ENCODE measurements around the gene MROH7. TPM values are rescaled to one million over a fixed set of nuclear protein-coding genes. Genes with fewer than 3 reads are reported as not detected.

MROH7 gene
- total and polyA plus RNA-seq, 9 of the 15 experiments (the other 6 are each of a cell fraction or from before 2014, with no cell fraction given): not detected

- no peak overlapping the region for H3K4me3 ChIP-seq
- DNase-seq (ENCODE audit: extremely low read depth in 1 of 4, low spot score in 3 of 4): no peak
- BruUV-seq (replicated peaks): no TSS peak
- H3K4me1 ChIP-seq (replicated peaks in 1 of 2; ENCODE audit: control insufficient read depth in 2 of 2, insufficient read depth in 2 of 2, low read length in 2 of 2): peaks cover 0 to 16% of the 10 kb centered on the region in 2 experiments; a peak in 3 of 5 replicates
- H4K20me1 ChIP-seq (replicated peaks; ENCODE audit: control insufficient read depth, insufficient read depth, low read length): peaks cover 3% of the 10 kb centered on the region; the same call in 1 of the 2 replicates
- H3K79me2 ChIP-seq (ENCODE audit: control insufficient read depth, insufficient read depth, low read length): no peaks in the 10 kb centered on the region
- ATAC-seq: no peak
- POLR2A ChIA-PET: interaction anchor here (0.8 to 1.5 kb wide), 2 partner anchors 8 to 16 kb away, joined by 3 to 7 read pairs; no protein-coding TSS in a partner anchor
- no peaks in the 10 kb centered on the region for H3K36me3 ChIP-seq (ENCODE audit: control insufficient read depth, insufficient read depth, low read length)
- H3K9me1 ChIP-seq (ENCODE audit: control insufficient read depth, insufficient read depth, low read length): no peaks in the 10 kb centered on the region
- 0% methylated on average over 8 of the region's 8 CpGs for WGBS (ENCODE audit: insufficient coverage, low coverage, missing lambda C conversion rate)
- H3K4me2 ChIP-seq (ENCODE audit: insufficient read depth, low read length): no peak overlapping the region
- H3K27ac ChIP-seq (ENCODE audit: extremely low read depth, low read depth, low read length): no peak overlapping the region
- H3K9ac ChIP-seq (ENCODE audit: insufficient read depth in 1 of 2, low read depth in 2 of 2, low read length in 2 of 2): no peak overlapping the region
- in situ Hi-C loops (cut with MboI): no loop called here
- no peaks in the 10 kb centered on the region for H3K9me3 ChIP-seq (replicated peaks; ENCODE audit: control insufficient read depth, insufficient read depth, low read depth, low read length)
- FAIRE-seq: no peak
- H2AFZ ChIP-seq (ENCODE audit: low read depth, low read length): no peak overlapping the region
- intact Hi-C loops (cut with micrococcal nuclease): no loop called here
- CTCF ChIA-PET (ENCODE audit: low intra/inter-chr PET ratio): no interaction called here
- TF ChIP-seq ATF7 (IDR thresholded peaks at IDR 0.05) (no peak), HIVEP1 (CRISPR knock-in tag; IDR thresholded peaks at IDR 0.05) (no peak)
- peaks cover 46 to 83% of the 10 kb centered on the region in 2 experiments for H3K27me3 ChIP-seq (ENCODE audit: control insufficient read depth in 2 of 2, insufficient read depth in 2 of 2, low read length in 2 of 2)
Observed at GRCh38 chr1:54611621-54612020, 30.0 kb upstream of the MROH7 start.

- FAIRE-seq (no peak), DNase-seq (ENCODE audit: extremely low read depth in 1 of 4, low spot score in 3 of 4) (no peak), ATAC-seq (no peak)
- Histone ChIP-seq H3K4me1 (replicated peaks in 1 of 2; ENCODE audit: control insufficient read depth in 2 of 2, insufficient read depth in 2 of 2, low read length in 2 of 2) (peaks cover 0 to 5% of the 10 kb centered on the region in 2 experiments; a peak in 2 of 5 replicates), H3K4me3 (no peak overlapping the region), H2AFZ (ENCODE audit: low read depth, low read length) (no peak overlapping the region), H3K36me3 (ENCODE audit: control insufficient read depth, insufficient read depth, low read length) (no peaks in the 10 kb centered on the region), H3K9ac (ENCODE audit: insufficient read depth in 1 of 2, low read depth in 2 of 2, low read length in 2 of 2) (no peak overlapping the region), H3K79me2 (ENCODE audit: control insufficient read depth, insufficient read depth, low read length) (no peaks in the 10 kb centered on the region), H3K27me3 (ENCODE audit: control insufficient read depth in 2 of 2, insufficient read depth in 2 of 2, low read length in 2 of 2) (peaks cover 44 to 80% of the 10 kb centered on the region in 2 experiments), H4K20me1 (replicated peaks; ENCODE audit: control insufficient read depth, insufficient read depth, low read length) (no peaks in the 10 kb centered on the region), H3K4me2 (ENCODE audit: insufficient read depth, low read length) (no peak overlapping the region), H3K27ac (ENCODE audit: extremely low read depth, low read depth, low read length) (no peak overlapping the region), H3K9me3 (replicated peaks; ENCODE audit: control insufficient read depth, insufficient read depth, low read depth, low read length) (no peaks in the 10 kb centered on the region), H3K9me1 (ENCODE audit: control insufficient read depth, insufficient read depth, low read length) (no peaks in the 10 kb centered on the region)
- intact Hi-C loops (cut with micrococcal nuclease) (no loop called here), in situ Hi-C loops (cut with MboI) (no loop called here)
- ChIA-PET CTCF (ENCODE audit: low intra/inter-chr PET ratio) (no interaction called here), POLR2A (no interaction called here)
- 0% methylated on average over 2 of the region's 2 CpGs for WGBS (ENCODE audit: insufficient coverage, low coverage, missing lambda C conversion rate)
- BruUV-seq (replicated peaks): no TSS peak
- TF ChIP-seq USF2 (CRISPR knock-in tag; IDR thresholded peaks at IDR 0.05): no peak
- TF ChIP-seq RAD21 (CRISPR knock-in tag; conservative IDR thresholded peaks at IDR 0.05 in 1 of 2, IDR thresholded peaks at IDR 0.05 in 1 of 2): no peak
- TF ChIP-seq XRCC3 (IDR thresholded peaks at IDR 0.05): no peak
- TF ChIP-seq ZNF75A (CRISPR knock-in tag; IDR thresholded peaks at IDR 0.05): no peak
- TF ChIP-seq SMARCE1 (IDR thresholded peaks at IDR 0.05): no peak
- TF ChIP-seq WHSC1 (IDR thresholded peaks at IDR 0.05; ENCODE audit: low read length): no peak
- TF ChIP-seq NR2C1 (IDR thresholded peaks at IDR 0.05): no peak
- TF ChIP-seq NR2C1 (tag; IDR thresholded peaks at IDR 0.05): no peak
Observed at GRCh38 chr1:54614024-54614423, 27.6 kb upstream of the MROH7 start.
